ENCODE measurements around the gene TEN1.

- TF ChIP-seq, protein P1, sequence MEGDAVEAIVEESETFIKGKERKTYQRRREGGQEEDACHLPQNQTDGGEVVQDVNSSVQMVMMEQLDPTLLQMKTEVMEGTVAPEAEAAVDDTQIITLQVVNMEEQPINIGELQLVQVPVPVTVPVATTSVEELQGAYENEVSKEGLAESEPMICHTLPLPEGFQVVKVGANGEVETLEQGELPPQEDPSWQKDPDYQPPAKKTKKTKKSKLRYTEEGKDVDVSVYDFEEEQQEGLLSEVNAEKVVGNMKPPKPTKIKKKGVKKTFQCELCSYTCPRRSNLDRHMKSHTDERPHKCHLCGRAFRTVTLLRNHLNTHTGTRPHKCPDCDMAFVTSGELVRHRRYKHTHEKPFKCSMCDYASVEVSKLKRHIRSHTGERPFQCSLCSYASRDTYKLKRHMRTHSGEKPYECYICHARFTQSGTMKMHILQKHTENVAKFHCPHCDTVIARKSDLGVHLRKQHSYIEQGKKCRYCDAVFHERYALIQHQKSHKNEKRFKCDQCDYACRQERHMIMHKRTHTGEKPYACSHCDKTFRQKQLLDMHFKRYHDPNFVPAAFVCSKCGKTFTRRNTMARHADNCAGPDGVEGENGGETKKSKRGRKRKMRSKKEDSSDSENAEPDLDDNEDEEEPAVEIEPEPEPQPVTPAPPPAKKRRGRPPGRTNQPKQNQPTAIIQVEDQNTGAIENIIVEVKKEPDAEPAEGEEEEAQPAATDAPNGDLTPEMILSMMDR (IDR thresholded peaks at IDR 0.05), result no peak
- no peak for TF ChIP-seq EP300 (IDR thresholded peaks at IDR 0.05)
- no peak for TF ChIP-seq POLR2AphosphoS5 (IDR thresholded peaks at IDR 0.05)
Observed at GRCh38 chr17:75983501-75984181, 4.6 kb downstream of the TEN1 start.

All from esophagus muscularis mucosa (tissue), 4 donors.